DOHH2 (cell line): ENCODE measurements around the gene RNASET2.

Experiments
- H3F3A ChIP-seq: fragments of 200-600 bp; sonication (generic), shearing (Covaris generic); 2 replicates; pipeline ENCODE4 v1.6.0; 2016; ENCODE audit warnings: antibody characterized with exemption, mild to moderate bottlenecking; ENCODE audit not compliant: control insufficient read depth, insufficient read depth
- H3K27ac ChIP-seq: fragments of 200-600 bp; sonication (generic); 2 replicates; pipeline ENCODE4 v1.5.1; 2014; ENCODE audit warnings: low read depth, mild to moderate bottlenecking, low read length, moderate library complexity
- H3K27me3 ChIP-seq: fragments of 200-600 bp; sonication (generic); 2 replicates; pipeline ENCODE4 v1.6.1; 2014; ENCODE audit warnings: mild to moderate bottlenecking, low read length, mixed read lengths; ENCODE audit not compliant: control insufficient read depth
- H3K36me3 ChIP-seq: fragments of 200-600 bp; sonication (generic); 2 replicates; pipeline ENCODE4 v1.6.1; 2014; ENCODE audit warnings: mild to moderate bottlenecking, low read length, moderate library complexity, mixed read lengths; ENCODE audit not compliant: control insufficient read depth
- H3K4me1 ChIP-seq: fragments of 200-600 bp; sonication (generic); 2 replicates; pipeline ENCODE4 v1.6.1; 2014; ENCODE audit warnings: mild to moderate bottlenecking, low read length, mixed read lengths; ENCODE audit not compliant: control insufficient read depth
- H3K4me2 ChIP-seq: fragments of 200-600 bp; sonication (generic); 2 replicates; pipeline ENCODE4 v1.6.0; 2014; ENCODE audit warnings: mild to moderate bottlenecking, low read length, moderate library complexity
- H3K4me3 ChIP-seq: fragments of 200-600 bp; sonication (generic); 2 replicates; pipeline ENCODE4 v1.5.1; 2014; ENCODE audit warnings: mild to moderate bottlenecking, low read length, mixed read lengths
- H3K79me2 ChIP-seq: fragments of 200-600 bp; sonication (generic); 2 replicates; pipeline ENCODE4 v1.6.1; 2014; ENCODE audit warnings: mild to moderate bottlenecking, low read length, mixed read lengths; ENCODE audit not compliant: control insufficient read depth
- H3K9me2 ChIP-seq: fragments of 200-600 bp; sonication (generic); replicated peaks from 2 replicates; pipeline ENCODE4 v1.6.1; 2014; ENCODE audit warnings: mild to moderate bottlenecking, low read length, mixed read lengths; ENCODE audit not compliant: control insufficient read depth
- H3K9me3 ChIP-seq: fragments of 200-600 bp; sonication (generic); 2 replicates; pipeline ENCODE4 v1.6.1; 2014; ENCODE audit warnings: antibody characterized with exemption, low read length, mixed read lengths; ENCODE audit not compliant: control insufficient read depth, insufficient read depth
- H4K20me1 ChIP-seq: fragments of 200-600 bp; sonication (generic); 2 replicates; pipeline ENCODE4 v1.6.0; 2014; ENCODE audit warnings: low read depth, mild to moderate bottlenecking, antibody characterized with exemption, low read length, moderate library complexity; ENCODE audit not compliant: control insufficient read depth, insufficient read depth
- EZH2phosphoT487 ChIP-seq: fragments of 200-600 bp; sonication (generic); IDR thresholded peaks from 2 replicates; pipeline ENCODE4 v1.6.1; 2017; ENCODE audit warnings: borderline replicate concordance, mild to moderate bottlenecking, antibody characterized with exemption, low read length, moderate library complexity, mixed read lengths
- TF ChIP-seq, protein P1 (sequence below): fragments of 200-600 bp; sonication (generic); IDR thresholded peaks from one replicate; pipeline ENCODE4 v1.5.1; 2014; ENCODE audit warnings: antibody characterized with exemption, mild to moderate bottlenecking, low read depth, low read length; ENCODE audit not compliant: poor library complexity, severe bottlenecking

The RNASET2 gene

DNA sequence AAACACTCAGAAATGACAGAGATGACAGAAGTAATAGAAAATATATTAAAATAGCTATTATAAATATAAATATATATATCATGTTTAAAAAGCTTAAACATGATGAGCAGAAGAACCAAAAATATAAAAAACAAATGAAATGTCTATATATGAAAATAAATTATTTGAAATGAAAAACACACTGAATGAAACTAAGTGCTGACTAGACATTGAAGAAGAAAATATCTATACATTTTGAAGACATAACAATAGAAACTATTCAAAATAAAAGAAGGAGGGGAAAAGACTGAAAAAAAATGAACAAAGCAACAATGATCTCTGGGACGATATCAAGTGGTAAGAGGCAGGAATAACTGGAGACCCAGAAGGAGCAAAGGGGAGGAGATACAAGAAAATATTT lies 76.8 kb downstream of the RNASET2 start:
- no peaks in the 10 kb centered on the region for H3F3A ChIP-seq
- no peak overlapping the region for H3K4me3 ChIP-seq
- no peaks in the 10 kb centered on the region for H4K20me1 ChIP-seq
- no peaks in the 10 kb centered on the region for H3K9me3 ChIP-seq
- TF ChIP-seq, protein P1, sequence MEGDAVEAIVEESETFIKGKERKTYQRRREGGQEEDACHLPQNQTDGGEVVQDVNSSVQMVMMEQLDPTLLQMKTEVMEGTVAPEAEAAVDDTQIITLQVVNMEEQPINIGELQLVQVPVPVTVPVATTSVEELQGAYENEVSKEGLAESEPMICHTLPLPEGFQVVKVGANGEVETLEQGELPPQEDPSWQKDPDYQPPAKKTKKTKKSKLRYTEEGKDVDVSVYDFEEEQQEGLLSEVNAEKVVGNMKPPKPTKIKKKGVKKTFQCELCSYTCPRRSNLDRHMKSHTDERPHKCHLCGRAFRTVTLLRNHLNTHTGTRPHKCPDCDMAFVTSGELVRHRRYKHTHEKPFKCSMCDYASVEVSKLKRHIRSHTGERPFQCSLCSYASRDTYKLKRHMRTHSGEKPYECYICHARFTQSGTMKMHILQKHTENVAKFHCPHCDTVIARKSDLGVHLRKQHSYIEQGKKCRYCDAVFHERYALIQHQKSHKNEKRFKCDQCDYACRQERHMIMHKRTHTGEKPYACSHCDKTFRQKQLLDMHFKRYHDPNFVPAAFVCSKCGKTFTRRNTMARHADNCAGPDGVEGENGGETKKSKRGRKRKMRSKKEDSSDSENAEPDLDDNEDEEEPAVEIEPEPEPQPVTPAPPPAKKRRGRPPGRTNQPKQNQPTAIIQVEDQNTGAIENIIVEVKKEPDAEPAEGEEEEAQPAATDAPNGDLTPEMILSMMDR: no peak
- TF ChIP-seq EZH2phosphoT487: no peak
- no peak overlapping the region for H3K4me2 ChIP-seq
- no peaks in the 10 kb centered on the region for H3K79me2 ChIP-seq
- H3K9me2 ChIP-seq: no peaks in the 10 kb centered on the region
- no peaks in the 10 kb centered on the region for H3K36me3 ChIP-seq
- no peaks in the 10 kb centered on the region for H3K4me1 ChIP-seq
- H3K27ac ChIP-seq: no peak overlapping the region
- H3K27me3 ChIP-seq: peaks cover 15% of the 10 kb centered on the region
